Islet precursor cell (in vitro differentiated cells): Measurements from ENCODE around the gene FAAP100.

Experiments used
- DNase-seq: peaks from one replicate; pipeline ENCODE4 v3.0.0-alpha.2; 2018

The FAAP100 gene

GRCh38 chr17:81522491-81523401, 29.4 kb downstream of the FAAP100 start:
- peak; percentile 91 for DNase-seq

DNA sequence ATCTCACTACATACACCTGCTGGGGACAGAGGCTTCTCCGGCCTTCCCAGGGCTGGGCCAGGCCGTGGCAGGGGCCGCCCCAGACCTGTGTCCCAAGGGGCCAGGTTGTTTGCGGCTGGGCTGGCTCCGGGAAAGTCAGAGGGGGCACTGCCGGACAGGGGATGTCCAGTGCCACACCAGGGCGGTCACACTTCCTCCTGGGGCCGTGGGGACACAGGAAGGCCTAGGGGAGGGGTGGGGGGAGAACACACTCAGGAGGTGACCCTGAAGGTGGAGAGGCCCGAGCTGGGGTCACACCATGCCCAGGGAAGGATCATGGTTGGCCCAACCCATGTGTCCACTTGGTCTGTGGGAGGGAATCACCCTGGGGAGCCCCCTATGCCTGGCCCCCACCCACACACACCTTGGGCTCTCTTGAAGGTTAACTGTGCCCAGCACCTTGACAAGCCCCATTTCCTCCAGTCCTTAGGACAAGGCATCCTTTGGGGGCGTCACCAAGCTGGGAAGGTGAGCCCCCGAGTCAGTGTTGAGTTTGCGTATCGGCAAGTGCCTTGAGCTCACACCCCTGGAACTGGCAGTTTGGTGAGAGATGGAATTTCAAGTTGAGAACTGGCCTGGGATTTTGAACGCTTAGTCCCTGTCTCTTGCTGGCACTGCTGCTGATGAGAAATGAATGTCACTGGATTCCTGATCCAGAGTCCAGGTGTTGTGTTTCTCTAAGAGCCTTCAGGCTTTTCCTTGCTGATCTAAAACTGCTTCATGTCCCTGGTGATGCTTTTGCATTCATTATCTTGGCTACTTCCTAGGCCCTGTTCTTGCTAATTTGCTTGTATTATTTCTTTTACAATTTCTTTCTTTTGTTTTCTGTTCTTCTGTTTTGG, 31.9 kb downstream of the FAAP100 start:
- no peak for DNase-seq

DNA sequence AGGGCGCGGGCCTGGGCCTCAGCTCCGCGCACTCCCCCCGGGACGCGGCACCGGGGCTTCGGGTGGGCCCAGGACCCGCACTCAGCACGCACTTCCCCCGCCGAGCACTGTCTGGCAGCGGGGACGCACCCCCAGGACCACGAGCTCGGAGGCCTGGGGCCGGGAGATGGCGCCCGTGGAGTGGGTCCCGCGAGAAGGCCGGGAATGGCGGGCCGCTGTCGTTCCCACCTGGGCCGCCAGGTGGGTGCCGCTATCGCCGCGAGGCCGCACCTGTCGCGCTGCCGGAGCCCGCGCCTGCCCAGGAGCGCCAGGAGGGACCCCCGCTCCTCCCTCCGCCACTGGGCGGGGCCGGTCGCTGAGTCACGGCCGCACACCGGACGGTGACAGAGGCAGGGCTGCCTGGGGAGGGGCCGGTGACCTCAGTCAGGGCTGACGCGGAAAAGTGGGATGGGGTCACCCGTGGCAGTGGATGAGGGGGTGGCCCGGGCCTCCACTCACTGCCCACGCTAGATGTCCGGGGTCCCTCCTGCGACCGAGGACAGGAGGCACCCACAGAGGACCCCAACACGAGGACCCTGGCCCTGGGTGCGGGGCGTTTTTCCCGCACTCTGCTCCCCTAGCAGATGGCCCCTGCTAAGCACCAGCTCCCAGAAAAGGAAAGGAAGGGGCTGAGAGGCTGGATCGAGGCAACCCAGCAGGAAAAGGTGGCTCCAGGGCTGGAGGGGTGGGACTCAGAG, 32.7 kb downstream of the FAAP100 start:
- peak; percentile 94 for DNase-seq

DNA sequence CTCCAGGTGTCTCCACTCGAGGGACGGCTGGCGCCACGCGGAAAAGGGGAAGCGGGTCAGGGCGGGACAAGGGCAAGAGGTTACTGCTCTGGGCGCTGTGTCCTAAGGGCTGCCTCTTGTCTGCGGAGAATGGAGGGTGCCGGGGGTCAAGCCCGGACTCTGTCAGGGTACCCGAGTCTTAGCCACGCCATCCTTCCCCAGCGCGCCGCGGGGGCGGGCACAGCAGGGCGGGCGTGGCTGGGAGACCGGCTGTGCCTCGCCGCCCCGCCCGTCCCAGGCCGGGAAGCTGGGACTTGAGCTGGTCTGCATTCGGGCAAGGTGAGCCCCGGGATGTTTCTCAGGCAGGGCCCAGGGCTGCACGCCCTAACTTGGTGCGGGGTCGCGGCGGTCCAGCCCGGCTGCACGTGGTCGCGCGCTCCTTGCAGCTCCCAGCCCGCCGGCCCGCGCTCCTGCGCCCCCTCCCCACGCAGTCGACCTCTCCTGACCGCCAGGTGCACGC, 33.3 kb downstream of the FAAP100 start:
- peak; percentile 83 for DNase-seq

DNA sequence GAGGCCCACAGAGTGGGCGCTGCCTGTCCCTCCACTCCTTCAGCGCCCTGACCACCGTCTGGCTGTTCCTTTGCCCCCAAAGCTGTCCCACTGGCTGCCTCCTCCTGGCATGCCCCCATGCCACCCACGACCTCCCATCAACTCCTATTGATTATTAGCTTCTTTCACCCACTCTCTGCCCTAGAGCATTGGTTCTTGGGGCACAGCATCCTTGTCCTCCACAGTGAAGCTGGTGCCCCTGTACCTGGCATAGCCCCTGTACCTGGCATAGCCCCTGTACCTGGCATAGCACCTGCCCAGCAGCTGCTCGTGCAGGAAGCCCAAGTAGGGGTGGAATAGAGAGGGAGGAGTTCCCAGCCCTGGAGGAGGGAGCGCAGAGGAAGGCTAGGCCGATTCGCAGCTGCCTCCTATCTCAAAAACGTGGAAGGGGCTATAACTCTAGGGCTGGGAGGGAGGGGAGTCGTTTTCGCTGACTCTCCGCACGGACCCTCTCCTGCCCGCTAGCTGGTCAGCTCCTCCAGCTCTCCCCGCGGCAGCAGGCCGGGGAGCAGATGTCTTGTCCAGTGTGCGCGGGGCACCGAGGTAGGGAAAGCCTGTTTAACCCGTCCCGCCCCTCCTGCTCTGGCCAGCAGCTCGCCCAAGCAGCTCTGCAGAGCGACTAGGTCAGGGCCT, 33.9 kb downstream of the FAAP100 start:
- DNase-seq: peak; percentile 94

- DNase-seq: peak; percentile 90
Observed at GRCh38 chr17:81517339-81518112, 34.6 kb downstream of the FAAP100 start.

DNA sequence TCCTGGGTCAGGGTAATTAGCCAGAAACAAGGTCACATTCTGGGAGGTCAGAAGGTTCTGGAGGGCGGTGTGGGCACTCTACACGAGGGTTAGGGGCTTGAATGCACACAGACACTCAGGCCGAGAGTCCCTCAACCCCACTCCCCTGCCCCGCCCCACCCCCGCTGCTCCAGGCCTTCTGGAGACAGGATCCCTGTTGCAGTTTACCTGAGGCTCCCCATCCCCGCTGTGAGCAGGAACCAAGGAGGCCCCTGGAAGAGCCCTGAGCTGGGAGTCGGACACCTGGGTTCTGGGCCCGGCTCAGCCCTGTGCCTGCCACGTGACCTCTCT, 35.2 kb downstream of the FAAP100 start:
- DNase-seq: no peak

GRCh38 chr17:81516439-81516838, 35.7 kb downstream of the FAAP100 start:
- no peak for DNase-seq

DNA sequence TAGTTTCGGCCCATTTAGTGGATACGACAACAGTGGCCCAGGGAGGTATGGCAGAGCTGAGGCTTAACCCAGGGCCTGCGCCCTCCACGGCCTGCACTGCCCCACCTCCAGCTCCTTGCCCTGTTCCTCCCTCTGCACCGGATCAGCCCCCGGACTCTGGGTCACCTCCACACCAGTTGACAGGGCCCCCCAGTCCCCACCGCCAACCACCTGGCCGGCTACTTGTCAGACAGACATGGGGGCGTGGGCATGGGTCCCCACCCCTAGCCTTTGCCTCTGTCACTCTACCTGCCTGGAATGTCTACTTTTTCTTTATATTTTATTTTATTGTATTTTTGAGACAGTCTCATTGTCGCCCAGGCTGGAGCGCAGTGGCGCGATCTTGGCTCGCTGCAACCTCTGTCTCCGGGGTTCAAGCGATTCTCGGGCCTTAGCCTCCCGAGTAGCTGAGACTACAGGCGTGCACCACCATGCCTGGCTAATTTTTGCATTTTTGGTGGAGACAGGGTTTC, 36.6 kb downstream of the FAAP100 start:
- DNase-seq: no peak

GRCh38 chr17:81514739-81515529, 37.2 kb downstream of the FAAP100 start:
- peak; percentile 93 for DNase-seq

GRCh38 chr17:81514489-81514738, 37.7 kb downstream of the FAAP100 start:
- no peak for DNase-seq

DNA sequence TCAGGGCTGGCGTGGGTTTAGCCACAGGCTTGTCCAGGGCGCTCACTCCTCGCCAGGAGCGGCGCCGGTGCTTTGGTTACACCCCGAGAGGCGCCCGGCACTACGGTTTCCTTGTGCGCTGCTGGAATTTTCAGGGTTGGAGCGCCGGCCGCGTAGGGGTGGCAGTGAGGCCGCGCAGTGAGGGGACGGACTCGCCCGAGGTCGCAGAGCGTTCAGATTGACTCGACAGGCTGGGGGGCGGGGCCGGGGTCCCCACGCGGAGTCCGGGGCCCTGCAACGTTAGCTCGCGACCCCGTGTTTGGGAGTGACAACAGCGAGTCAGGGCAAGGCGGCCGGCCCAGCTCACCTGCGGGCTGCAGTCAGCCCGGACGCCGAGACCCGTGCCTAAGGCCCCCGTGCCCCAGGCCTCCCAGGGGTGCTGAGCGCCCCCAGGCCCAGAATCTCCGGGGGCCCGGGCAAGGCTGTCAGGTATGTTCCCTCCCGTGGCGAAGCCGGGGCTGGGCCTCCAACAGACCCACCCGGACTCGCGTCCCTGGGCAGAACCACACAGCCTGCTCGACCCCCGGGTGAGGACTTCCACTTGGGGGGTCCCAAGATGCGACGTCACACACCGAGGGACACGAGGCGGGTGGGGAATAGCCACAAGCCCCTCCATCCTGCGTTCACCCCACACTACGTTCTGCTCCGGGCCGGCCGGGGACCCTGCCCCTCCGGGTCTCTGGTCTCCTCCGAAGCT, 38.2 kb downstream of the FAAP100 start:
- DNase-seq: peak; percentile 90

DNA sequence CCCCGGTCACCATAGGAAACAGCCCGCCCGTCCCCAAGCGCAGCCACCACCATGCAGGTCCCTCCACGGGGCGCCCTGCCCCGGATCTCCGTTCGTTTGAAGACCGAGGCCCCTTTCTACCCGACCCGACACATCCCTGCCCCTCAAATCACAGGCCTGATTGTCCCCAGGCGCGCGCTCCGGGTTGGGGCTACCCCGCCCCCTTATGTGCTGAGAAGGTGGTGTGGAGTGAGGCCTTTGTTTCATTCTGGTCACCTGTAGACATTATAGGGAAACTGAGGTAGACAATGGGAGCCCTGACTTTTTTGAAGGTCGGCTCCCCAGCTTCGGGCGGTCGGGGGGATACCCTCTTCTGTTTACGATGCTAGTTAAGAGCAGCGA, 38.8 kb downstream of the FAAP100 start:
- peak; percentile 85 for DNase-seq

- peak; percentile 96 for DNase-seq
Observed at GRCh38 chr17:81512562-81513371, 39.4 kb downstream of the FAAP100 start, which contains the start of gene ACTG1. ACTG1 (minus strand) TSS chr17:81512799; CDS start chr17:81512354, 445 bp downstream.

DNA sequence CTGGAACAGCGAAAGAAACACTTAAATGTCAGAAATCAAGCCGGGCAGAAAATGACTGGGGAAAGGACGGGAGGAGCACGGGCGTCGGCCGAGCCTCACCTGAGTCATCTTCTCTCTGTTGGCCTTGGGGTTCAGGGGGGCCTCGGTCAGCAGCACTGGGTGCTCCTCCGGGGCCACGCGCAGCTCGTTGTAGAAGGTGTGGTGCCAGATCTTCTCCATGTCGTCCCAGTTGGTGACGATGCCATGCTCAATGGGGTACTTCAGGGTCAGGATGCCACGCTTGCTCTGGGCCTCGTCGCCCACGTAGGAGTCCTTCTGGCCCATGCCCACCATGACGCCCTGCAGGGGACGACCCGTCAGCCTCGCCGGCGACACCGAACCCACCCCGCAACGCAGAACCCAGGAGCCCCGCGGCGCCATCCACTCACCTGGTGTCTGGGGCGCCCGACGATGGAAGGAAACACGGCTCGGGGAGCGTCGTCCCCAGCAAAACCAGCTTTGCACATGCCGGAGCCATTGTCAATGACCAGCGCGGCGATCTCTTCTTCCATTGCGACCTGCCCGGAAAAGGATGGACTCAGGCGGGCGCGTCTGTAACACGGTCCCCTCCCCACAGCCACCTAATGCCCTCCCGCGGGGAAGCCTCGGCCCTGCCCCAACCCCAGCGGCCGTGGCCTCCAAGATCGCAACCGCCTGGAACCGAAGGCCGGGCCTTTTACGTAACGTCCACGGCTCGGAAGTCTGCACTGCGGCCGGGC, 40.2 kb downstream of the FAAP100 start:
- no peak for DNase-seq

- DNase-seq: no peak
Observed at GRCh38 chr17:81511554-81511803, 40.7 kb downstream of the FAAP100 start.

GRCh38 chr17:81510785-81511553, 41.2 kb downstream of the FAAP100 start:
- DNase-seq: peak; percentile 56
